ENCODE data around the gene CCL4. TPM values are rescaled to one million over a fixed set of nuclear protein-coding genes. Genes with fewer than 3 reads are reported as not detected.
A peak's percentile ranks its signal among the peaks of the same experiment; 100 is the strongest.

The CCL4 gene
- total RNA-seq, 1 donor from 2014 or later, result not detected

- no peak for DNase-seq (ENCODE audit: low read depth, low spot score)
These were observed 40.4 kb downstream of the CCL4 start for GRCh38 chr17:36144014-36144413.

GRCh38 chr17:36144981-36145729 is 41.5 kb downstream of the CCL4 start:
- DNase-seq (ENCODE audit: low read depth, low spot score), result no peak

GRCh38 chr17:36147601-36148000 is 44.0 kb downstream of the CCL4 start:
- no peak for DNase-seq (ENCODE audit: low read depth, low spot score)

GRCh38 chr17:36148559-36149295 is 45.1 kb downstream of the CCL4 start:
- DNase-seq (ENCODE audit: low read depth, low spot score), result peak; percentile 20

GRCh38 chr17:36149296-36149820 is 45.7 kb downstream of the CCL4 start:
- DNase-seq (ENCODE audit: low read depth, low spot score), result no peak

- DNase-seq (ENCODE audit: low read depth, low spot score), result no peak
These were observed 48.4 kb downstream of the CCL4 start for GRCh38 chr17:36151891-36152638.

- no peak for DNase-seq (ENCODE audit: low read depth, low spot score)
These were observed 49.1 kb downstream of the CCL4 start for GRCh38 chr17:36152639-36153120.

- no peak for DNase-seq (ENCODE audit: low read depth, low spot score)
These were observed 50.4 kb downstream of the CCL4 start for GRCh38 chr17:36153895-36154610.

Other genes with a start within 250 kb of the CCL4 start
- not detected in 2 replicates for gene HEATR9, start 234.9 kb upstream of the CCL4 start, total RNA-seq
- 0.13 TPM in 1 of 2 replicates, not detected in the other for gene CCL5, start 223.5 kb upstream of the CCL4 start, total RNA-seq
- gene RDM1, start 173.1 kb upstream of the CCL4 start, total RNA-seq, result 0.26 and 0.35 TPM in 2 replicates
- gene LYZL6, start 160.1 kb upstream of the CCL4 start, total RNA-seq, result not detected in 2 replicates
- gene CCL16, start 122.3 kb upstream of the CCL4 start, total RNA-seq, result 0.46 and 0.85 TPM in 2 replicates
- 18.8 and 21.8 TPM in 2 replicates for gene CCL14, start 117.1 kb upstream of the CCL4 start, total RNA-seq
- gene CCL15, start 102.3 kb upstream of the CCL4 start, total RNA-seq, result not detected in 2 replicates
- gene CCL23, start 85.9 kb upstream of the CCL4 start, total RNA-seq, result 1.5 and 8.0 TPM in 2 replicates
- not detected in 2 replicates for gene CCL18, start 39.6 kb upstream of the CCL4 start, total RNA-seq
- gene CCL3, start 13.7 kb upstream of the CCL4 start, total RNA-seq, result not detected in 2 replicates
- 0.60 and 0.86 TPM in 2 replicates for gene TBC1D3B, start 72.8 kb downstream of the CCL4 start, total RNA-seq
- gene CCL3L1, start 92.9 kb downstream of the CCL4 start, total RNA-seq, result not detected in 2 replicates
- not detected in 2 replicates for gene CCL4L2, start 107.2 kb downstream of the CCL4 start, total RNA-seq
- 0.14 TPM in 1 of 2 replicates, not detected in the other for gene TBC1D3I, start 160.7 kb downstream of the CCL4 start, total RNA-seq
- gene TBC1D3G, start 220.1 kb downstream of the CCL4 start, total RNA-seq, result not detected in 2 replicates